CD4-positive, alpha-beta T cell treated with Interleukin-1 beta for 1 hour (primary cell): ENCODE data around the gene METTL2A.
"Not testable (repeated sequence)": the region's sequence is repeated elsewhere in the genome, so short reads cannot be mapped to it uniquely, and the experiment has no call there.

Experiments used
- DNase-seq, 2 donors: peaks; one replicate each; pipeline ENCODE4 v3.0.0-alpha.2; 2020 to 2022

The METTL2A gene

GRCh38 chr17:62423647-62424461, at the start of gene METTL2A:
METTL2A (plus strand) TSS chr17:62423897; CDS start chr17:62423903, 6 bp downstream.
- DNase-seq: peak; percentile 84 to 86

DNA sequence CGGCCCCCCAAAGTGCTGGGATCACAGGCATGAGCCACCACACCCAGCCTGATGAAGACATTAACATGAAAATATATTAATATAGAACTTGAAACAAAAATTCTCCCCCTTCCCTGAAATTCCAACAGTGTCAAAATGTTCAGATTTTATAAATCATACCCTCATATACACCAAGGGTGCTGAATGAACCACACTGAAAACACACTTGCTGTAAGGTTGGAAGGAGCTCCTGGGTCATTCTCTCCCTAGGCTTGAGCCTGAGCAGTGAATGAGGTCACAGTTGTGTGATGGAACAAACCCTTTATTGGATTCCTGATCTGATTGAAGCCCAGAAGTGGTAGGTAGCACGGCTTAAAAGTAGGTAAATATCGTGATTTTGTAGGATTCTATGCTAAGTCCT, 43.4 kb upstream of the METTL2A start, which contains the start of gene EFCAB3:
EFCAB3 (plus strand) TSS at position 301 of the 400 bp plus-strand sequence. CDS start 2,427 bp downstream, outside the sequence.
- DNase-seq: no peak

DNA sequence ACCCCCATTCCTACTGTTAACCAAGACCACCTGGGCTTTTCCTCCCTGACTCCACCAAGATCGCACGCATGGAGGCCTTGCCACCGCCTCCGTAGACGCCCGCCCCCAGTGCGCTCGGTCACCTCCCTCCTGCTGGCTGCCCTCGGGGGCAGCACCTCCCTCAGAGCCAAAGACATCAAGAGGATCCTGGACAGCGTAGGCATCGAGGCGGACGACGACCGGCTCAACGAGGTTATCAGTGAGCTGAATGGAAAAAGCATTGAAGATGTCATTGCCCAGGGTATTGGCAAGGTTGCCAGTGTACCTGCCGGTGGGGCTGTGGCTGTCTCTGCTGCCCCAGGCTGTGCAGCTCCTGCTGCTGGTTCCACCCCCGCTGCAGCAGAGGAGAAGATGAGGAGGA, 42.1 kb upstream of the METTL2A start:
- no peak for DNase-seq

- DNase-seq: no peak
Observed at GRCh38 chr17:62388856-62389255, 34.8 kb upstream of the METTL2A start.

GRCh38 chr17:62392908-62393307, 30.8 kb upstream of the METTL2A start:
- DNase-seq: no peak

GRCh38 chr17:62398891-62399290, 24.8 kb upstream of the METTL2A start:
- no peak for DNase-seq

DNA sequence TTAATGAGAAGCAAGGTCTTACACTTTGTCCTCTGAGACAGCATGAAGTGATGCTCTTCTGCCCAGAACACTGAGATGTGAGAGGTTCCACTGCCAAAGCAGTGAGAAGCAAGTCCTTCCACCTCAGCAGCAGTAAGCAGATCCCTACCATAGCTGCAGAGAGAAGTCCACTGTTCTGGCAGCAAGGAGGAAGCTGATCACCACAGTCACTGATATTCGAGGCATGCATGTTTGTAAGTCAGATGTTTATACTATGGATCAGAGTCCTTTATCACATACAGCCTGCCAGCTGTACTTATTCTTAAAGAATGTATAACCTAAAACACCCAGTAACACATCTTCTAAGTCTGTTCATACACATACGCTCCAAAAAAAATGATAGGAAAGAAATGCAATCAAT, 18.2 kb upstream of the METTL2A start:
- no peak for DNase-seq

DNA sequence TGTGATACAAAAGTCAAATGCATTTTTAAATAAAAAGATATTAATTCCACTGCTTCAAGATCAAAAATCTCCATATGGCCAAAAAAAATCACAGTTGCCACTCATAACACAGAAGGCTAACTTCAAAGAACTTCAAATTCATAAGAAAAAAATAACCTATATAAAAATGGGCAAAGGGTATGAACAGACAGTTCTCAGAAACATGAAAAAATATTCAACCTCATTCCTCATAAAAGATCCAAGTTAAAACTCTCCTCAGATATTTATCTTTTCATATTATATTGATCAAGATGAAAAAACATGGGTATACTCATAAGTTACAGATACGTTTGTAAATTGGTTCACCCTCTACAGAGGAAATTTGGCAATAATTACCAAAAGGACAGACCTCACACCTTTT, 10.6 kb upstream of the METTL2A start:
- DNase-seq: not testable (repeated sequence)

- not testable (repeated sequence) for DNase-seq
Observed at GRCh38 chr17:62426214-62426613, 2.5 kb downstream of the METTL2A start.

DNA sequence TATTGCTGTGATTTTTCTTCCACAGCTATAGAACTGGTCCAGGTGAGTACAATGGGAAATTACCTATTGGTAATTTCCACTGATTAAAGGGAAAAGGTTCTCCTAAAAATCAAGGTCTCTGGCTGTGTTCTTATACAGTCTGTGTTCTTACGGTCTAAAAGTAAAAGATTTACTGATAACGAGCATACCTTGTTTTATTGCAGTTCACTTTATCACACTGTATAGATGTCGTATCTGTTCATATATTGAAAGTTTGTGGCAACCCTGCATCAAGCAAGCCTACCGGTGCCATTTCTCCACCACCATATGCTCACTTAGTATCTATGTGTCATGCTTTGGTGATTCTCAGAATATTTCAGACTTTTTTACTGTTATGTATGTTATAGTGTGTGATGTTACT, 11.6 kb downstream of the METTL2A start:
- not testable (repeated sequence) for DNase-seq

DNA sequence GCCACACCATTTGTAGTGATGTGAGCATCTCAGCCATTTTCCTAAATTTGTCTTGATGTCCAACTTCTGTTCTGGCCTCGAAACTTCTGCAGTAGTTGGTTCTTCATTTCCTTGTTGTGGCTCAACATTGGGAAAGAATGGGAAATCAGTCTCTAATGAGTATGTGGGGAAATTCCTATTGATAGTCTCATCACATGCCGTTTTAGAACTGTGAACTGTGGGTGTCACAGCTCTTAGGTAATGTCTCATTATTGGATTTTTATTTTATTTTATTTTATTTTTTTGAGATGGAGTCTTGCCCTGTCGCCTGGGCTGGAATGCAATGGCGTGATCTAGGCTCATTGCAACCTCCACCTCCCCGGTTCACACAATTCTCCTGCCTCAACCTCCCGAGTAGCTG, 17.5 kb downstream of the METTL2A start:
- DNase-seq: not testable (repeated sequence)

DNA sequence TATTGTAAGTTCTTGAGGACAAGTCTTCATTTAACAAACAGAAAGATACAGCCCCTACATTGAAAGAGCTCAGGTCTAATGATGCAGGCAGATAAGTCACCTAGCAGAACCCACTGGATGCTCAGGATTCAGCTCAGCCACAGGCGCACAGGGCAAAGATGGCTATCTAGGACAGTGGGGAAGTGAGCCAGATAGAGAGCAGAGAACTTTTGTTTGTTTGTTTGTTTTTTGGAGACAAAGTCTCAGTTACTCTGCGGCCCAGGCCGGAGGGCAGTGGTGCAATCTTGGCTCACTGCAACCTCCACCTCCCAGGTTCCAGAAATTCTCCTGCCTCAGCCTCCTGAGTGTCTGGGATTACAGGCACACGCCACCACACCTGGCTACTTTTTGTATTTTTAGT, 20.4 kb downstream of the METTL2A start:
- no peak for DNase-seq

DNA sequence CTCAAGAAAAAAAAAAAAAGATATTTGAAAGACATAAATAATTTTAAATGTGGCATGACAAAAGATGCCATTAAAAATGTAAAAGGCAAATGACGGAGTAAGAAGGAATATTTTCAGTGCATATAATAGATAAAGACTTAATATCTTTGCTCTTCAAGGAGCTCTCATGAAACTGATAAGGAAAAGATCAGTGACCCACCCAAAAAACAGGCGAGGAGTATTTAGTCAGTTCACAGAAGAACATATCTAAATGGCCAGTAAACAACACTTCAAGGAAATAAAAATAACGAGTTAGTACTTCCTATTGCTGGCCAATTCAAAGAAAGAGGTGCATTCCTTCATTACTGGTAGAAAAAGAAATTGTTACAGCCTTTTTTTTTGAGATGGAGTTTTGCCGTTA, 22.1 kb downstream of the METTL2A start:
- not testable (repeated sequence) for DNase-seq

DNA sequence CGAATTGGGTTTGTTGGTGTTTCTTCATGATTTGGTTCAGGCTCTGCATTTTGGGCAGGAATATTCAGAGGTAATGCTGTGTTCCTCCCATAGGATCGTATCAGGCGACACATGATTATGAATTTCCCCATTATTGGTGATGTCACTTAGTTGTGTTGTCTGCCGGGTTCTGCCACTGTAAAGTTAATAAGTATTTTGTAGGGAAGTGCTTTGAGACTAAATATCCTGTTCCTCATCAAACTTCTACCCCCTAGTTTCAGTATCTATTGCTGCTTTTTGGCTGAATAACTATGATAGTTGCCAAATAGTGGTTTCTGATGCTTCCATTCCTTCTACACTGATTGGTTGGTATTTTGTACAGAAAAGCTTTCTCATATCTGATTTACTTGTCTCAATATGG, 28.5 kb downstream of the METTL2A start:
- not testable (repeated sequence) for DNase-seq

DNA sequence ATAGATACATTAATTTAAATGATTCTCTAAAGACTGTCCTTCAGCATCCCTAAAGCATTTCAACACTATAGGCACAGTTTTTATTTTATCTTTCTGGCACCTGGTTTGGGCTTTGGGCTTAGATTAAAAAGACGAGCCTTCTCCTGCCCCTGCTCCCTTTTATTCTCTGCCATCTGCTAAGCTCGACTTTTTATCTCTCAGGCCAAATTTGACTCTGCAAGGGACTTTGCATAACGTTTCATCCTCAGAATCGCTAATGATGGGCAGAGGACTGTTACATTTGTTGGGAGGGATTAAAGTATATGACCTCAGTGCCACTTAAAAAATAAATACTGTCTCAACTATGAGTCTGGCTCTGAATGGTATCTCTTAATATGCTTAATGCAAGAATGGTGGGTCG, 29.3 kb downstream of the METTL2A start:
- not testable (repeated sequence) for DNase-seq

- peak; percentile 2 to 8 for DNase-seq
Observed at GRCh38 chr17:62453656-62454055, 30.0 kb downstream of the METTL2A start.

- DNase-seq: not testable (repeated sequence)
Observed at GRCh38 chr17:62454111-62454510, 30.4 kb downstream of the METTL2A start.

GRCh38 chr17:62456016-62456415, 32.3 kb downstream of the METTL2A start:
- DNase-seq: no peak

DNA sequence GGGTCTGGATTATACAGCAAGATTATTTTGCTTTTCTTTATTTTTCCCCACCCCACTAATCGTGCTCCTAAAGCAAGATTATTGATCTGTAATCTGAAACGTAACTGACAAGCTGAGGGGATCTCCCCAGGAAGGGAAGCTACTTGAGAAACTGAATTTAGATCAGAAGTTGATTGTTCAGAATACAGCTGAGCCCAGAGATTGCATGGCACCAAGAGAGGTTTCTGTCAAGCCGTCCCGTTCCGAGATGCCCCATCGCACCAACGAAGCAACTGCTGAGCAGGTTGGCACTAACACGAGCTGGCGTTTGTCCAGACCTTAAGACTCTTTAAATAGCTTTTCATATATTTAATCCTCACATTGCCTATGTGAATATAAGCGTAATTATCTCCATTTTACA, 34.8 kb downstream of the METTL2A start:
- DNase-seq: not testable (repeated sequence)

DNA sequence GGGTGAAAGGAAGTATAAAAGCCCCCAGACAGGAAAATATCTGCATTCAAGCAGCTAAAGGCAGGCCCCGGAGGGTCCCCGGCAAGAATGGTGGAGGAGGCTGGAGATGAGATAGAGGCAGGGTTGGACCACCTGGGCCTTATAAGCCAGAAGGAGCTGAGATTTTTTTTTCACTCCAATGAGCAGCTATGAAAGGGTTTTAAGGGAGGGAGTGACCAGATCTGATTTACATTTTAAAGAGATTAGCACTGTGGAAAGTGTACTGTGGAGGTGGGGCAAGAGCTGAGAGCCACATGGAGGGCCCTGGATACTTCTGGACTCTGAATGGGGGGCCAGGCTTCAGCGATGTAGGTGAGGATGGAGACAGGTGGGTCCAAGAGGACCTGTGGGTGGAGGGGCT, 40.7 kb downstream of the METTL2A start:
- DNase-seq: not testable (repeated sequence)

DNA sequence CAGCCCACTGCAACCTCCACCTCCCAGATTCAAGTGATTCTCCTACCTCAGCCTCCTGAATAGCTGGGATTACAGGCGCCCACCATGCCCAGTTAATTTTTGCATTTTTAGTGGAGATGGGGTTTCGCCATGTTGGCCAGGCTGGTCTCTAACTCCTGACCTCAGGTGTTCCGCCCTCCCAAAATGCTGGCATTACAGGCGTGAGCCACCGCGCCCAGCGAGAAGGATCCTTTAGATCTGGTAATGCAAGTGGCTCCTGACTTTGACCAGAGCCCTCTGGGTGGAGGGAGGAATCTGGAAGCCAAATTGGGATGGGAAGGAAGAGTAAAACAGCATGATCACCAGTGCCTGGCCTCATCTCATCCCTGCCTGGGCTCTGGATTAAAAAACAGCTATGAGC, 41.6 kb downstream of the METTL2A start:
- DNase-seq: not testable (repeated sequence)

DNA sequence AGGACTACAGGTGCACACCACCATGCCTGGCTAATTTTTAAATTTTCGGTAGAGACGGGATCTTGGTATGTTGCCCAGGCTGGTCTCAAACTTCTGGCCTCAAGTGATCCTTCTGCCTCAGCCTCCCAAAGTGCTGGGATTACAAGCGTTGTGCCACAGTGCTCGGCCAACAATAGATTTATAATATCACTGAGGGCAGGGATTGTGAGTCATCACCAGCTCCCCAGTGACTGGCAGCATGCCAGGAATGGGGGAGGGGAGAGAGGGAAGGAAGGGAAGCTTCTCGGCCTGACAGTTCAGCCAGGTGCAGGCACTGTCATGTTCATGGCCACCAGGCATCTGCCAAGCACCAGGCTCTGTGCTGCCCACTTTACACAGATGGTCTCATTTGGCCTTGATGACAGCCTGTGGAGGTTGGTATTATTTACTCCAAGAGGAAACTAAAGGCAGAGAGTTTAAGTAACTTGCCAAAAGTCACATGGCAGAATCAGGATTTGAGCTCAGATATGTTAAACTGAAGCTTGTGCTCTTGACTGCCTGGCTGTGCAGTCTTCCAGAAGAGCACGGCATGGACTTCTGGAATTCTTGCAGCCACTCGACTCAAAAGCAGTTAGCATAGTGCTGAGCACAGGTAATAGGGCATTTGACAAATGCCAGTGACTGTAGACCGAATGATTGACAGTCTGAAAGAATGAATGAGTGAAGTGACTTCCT, 47.1 kb downstream of the METTL2A start:
- peak; percentile 59 to 60 for DNase-seq

GRCh38 chr17:62471380-62471880, 47.7 kb downstream of the METTL2A start:
- not testable (repeated sequence) for DNase-seq
